Astrocyte (in vitro differentiated cells and primary cell): ENCODE measurements around the gene GRAPL. TPM values are rescaled to one million over a fixed set of nuclear protein-coding genes. Genes with fewer than 3 reads are reported as not detected.
"Not testable (repeated sequence)": the region's sequence is repeated elsewhere in the genome, so short reads cannot be mapped to it uniquely, and the experiment has no call there.

ENCODE experiments used
- DNase-seq: peaks from one replicate; pipeline ENCODE4 v3.0.0-alpha.2; 2010; ENCODE audit warnings: low read depth
- FAIRE-seq: peaks from 2 replicates; lab custom pipeline; 2011; peaks lifted over from hg19 to GRCh38; lab: Jason Lieb, UNC
- H2AFZ ChIP-seq: 2 replicates; pipeline ENCODE4 v1.6.0; 2012; ENCODE audit warnings: low read depth, low read length, inconsistent platforms
- H3K27ac ChIP-seq: 2 replicates; pipeline ENCODE4 v1.5.1; 2011; ENCODE audit warnings: low read depth, low read length, inconsistent platforms
- H3K27me3 ChIP-seq: 2 replicates; pipeline ENCODE4 v1.6.0; 2011; ENCODE audit warnings: low read length, inconsistent platforms; ENCODE audit not compliant: insufficient read depth
- H3K36me3 ChIP-seq: 2 replicates; pipeline ENCODE4 v1.5.1; 2011; ENCODE audit warnings: low read length, inconsistent platforms; ENCODE audit not compliant: insufficient read depth
- H3K4me1 ChIP-seq: 2 replicates; pipeline ENCODE4 v1.5.1; 2011; ENCODE audit warnings: low read length, inconsistent platforms; ENCODE audit not compliant: insufficient read depth
- H3K4me2 ChIP-seq: 2 replicates; pipeline ENCODE4 v1.6.0; 2012; ENCODE audit warnings: low read length, inconsistent platforms
- H3K4me3 ChIP-seq: 2 replicates; pipeline ENCODE4 v1.5.1; 2011; ENCODE audit warnings: low read depth, mild to moderate bottlenecking, low read length, inconsistent platforms; ENCODE audit not compliant: insufficient read depth
- H3K79me2 ChIP-seq: 2 replicates; pipeline ENCODE4 v1.6.0; 2012; ENCODE audit warnings: mild to moderate bottlenecking, low read length, inconsistent platforms; ENCODE audit not compliant: insufficient read depth
- H3K9ac ChIP-seq: 2 replicates; pipeline ENCODE4 v1.6.0; 2012; ENCODE audit warnings: mild to moderate bottlenecking, low read length, inconsistent platforms
- H3K9me3 ChIP-seq: 2 replicates; pipeline ENCODE4 v1.5.1; 2012; ENCODE audit warnings: low read depth, mild to moderate bottlenecking, low read length, inconsistent platforms; ENCODE audit not compliant: insufficient read depth
- H4K20me1 ChIP-seq: 2 replicates; pipeline ENCODE4 v1.6.0; 2012; ENCODE audit warnings: low read length, inconsistent platforms; ENCODE audit not compliant: insufficient read depth
- H3K27ac Mint-ChIP-seq: one replicate; pipeline ENCODE4 v1.8.0; 2021; ENCODE audit warnings: mild to moderate bottlenecking, mixed read lengths; ENCODE audit not compliant: unreplicated experiment
- H3K27me3 Mint-ChIP-seq: one replicate; pipeline ENCODE4 v1.8.0; 2021; ENCODE audit warnings: low read depth, mixed read lengths; ENCODE audit not compliant: unreplicated experiment
- H3K36me3 Mint-ChIP-seq: one replicate; pipeline ENCODE4 v1.8.0; 2021; ENCODE audit warnings: low read depth, mixed read lengths; ENCODE audit not compliant: unreplicated experiment
- H3K4me1 Mint-ChIP-seq: one replicate; pipeline ENCODE4 v1.8.0; 2021; ENCODE audit warnings: low read depth, mixed read lengths; ENCODE audit not compliant: unreplicated experiment
- H3K4me3 Mint-ChIP-seq: one replicate; pipeline ENCODE4 v1.8.0; 2021; ENCODE audit warnings: mild to moderate bottlenecking, moderate library complexity, mixed read lengths; ENCODE audit not compliant: unreplicated experiment
- H3K9me3 Mint-ChIP-seq: one replicate; pipeline ENCODE4 v1.8.0; 2021; ENCODE audit warnings: mild to moderate bottlenecking, mixed read lengths; ENCODE audit not compliant: unreplicated experiment
- total RNA-seq: library from RNA; stranded (reverse); gene quantifications from 2 replicates; pipeline ENCODE4 v1.2.1, GENCODE V29; 2021

The GRAPL gene
- total RNA-seq, 1 donor from 2014 or later, result not detected

DNA sequence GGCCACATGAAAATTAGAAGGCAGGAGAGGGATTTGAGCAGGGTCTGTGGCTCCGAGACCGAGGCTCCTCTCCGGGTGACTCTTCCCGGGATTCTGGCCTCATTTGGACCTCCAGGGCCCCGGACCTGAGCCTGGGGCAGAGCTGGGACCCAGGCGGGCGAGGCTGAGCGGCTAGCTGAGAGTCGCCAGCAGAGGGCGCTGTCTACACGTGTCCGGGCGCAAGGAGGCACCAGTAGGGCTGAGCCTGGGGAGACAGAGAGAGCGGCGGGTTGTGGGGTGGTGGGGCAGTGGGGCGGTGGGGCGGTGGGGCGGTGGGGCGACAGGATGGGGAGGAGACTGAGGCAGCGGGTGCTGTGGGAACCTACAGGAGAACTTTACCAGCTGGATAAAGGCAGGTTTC, 75.1 kb downstream of the GRAPL start:
- FAIRE-seq, result not testable (repeated sequence)

DNA sequence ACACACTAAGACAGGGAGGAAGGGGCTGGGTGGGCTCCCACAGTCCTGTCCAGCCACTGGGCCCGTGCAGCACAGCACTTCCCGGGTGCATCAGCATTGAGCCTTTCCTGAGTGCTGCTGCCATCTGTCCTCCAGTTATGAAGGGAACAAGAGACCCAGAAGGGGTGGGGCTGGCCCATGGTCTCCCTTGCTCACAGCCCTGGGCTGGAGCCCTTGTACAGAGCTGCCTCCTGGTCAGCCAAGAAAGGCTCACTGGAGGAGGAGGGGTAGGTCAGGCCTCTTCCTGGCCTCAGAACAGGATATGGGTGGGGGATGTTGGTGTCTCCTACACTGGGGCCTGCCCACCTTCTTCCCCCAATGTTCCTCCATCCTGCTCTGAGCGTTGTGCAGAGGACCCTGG, 76.0 kb downstream of the GRAPL start:
- not testable (repeated sequence) for H3K9me3 ChIP-seq, H4K20me1 ChIP-seq, H3K4me3 ChIP-seq, H3K27ac Mint-ChIP-seq, H3K27me3 Mint-ChIP-seq, H3K36me3 Mint-ChIP-seq, H3K79me2 ChIP-seq, H3K4me1 Mint-ChIP-seq, H3K9ac ChIP-seq, H3K9me3 Mint-ChIP-seq, FAIRE-seq, H3K27ac ChIP-seq, H3K4me3 Mint-ChIP-seq, H3K27me3 ChIP-seq, DNase-seq, H3K4me1 ChIP-seq, H3K4me2 ChIP-seq, H2AFZ ChIP-seq, H3K36me3 ChIP-seq

More for the DNA sequence above, 75.1 kb downstream of the GRAPL start:
- not testable (repeated sequence) for H3K4me1 Mint-ChIP-seq, H3K36me3 ChIP-seq, H3K4me3 Mint-ChIP-seq, H3K9ac ChIP-seq, H3K27ac ChIP-seq, H3K4me3 ChIP-seq, DNase-seq, H3K79me2 ChIP-seq, H3K27me3 Mint-ChIP-seq, H2AFZ ChIP-seq, H3K4me2 ChIP-seq, H3K9me3 Mint-ChIP-seq, H3K9me3 ChIP-seq, H3K4me1 ChIP-seq, H3K27me3 ChIP-seq, H3K27ac Mint-ChIP-seq, H4K20me1 ChIP-seq, H3K36me3 Mint-ChIP-seq

Other genes starting within 250 kb of the GRAPL start
- 0.14 TPM in 1 of 2 replicates, not detected in the other for gene SLC5A10, start 175.4 kb upstream of the GRAPL start, total RNA-seq
- 10.6 and 12.9 TPM in 2 replicates for gene FAM83G, start 122.8 kb upstream of the GRAPL start, total RNA-seq
- gene GRAP, start 80.6 kb upstream of the GRAPL start, total RNA-seq, result 0.30 and 0.38 TPM in 2 replicates
- gene EPN2, start 109.8 kb downstream of the GRAPL start, total RNA-seq, result 40.5 and 48.7 TPM in 2 replicates
- gene B9D1, start 235.1 kb downstream of the GRAPL start, total RNA-seq, result 10.2 and 10.9 TPM in 2 replicates